ENCODE measurements around the gene ARHGEF3. TPM values are rescaled to one million over a fixed set of nuclear protein-coding genes. Genes with fewer than 3 reads are reported as not detected.

The ARHGEF3 gene
- total RNA-seq, 2 donors from 2014 or later: 42.9 to 102 TPM

GRCh38 chr3:56781762-56782161, 20.0 kb downstream of the ARHGEF3 start:
- Mint-ChIP-seq H3K27me3 (no peaks in the 10 kb centered on the region), H3K4me3 (peak overlapping the region; percentile 75), H3K36me3 (peaks cover 17% of the 10 kb centered on the region), H3K4me1 (ENCODE audit: low read depth in 2 of 2) (peaks cover 76 to 89% of the 10 kb centered on the region in 2 donors), H3K27ac (peak overlapping the region; percentile 83 to 93), H3K9me3 (no peaks in the 10 kb centered on the region)
- DNase-seq (ENCODE audit: low spot score) (no peak), ATAC-seq (no peak)

DNA sequence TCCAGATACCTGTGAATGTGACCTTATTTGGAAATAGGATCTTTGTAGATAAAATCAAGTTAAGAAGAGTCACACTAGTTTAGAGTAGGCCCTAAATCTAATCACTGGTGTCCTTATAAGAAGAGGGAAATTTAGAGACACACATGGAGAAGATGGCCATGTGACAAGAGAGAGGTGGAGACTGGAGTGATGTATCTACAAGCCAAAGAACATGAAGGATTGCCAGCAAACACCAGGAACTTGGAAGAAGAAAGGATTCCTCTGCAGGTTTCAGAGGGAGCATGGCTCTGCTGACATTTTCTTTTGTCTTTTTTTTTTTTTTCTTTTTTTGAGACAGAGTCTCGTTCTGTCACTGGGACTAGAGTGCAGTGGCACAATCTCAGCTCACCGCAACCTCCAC, 20.8 kb downstream of the ARHGEF3 start:
- peak overlapping the region; percentile 63 for H3K4me3 Mint-ChIP-seq
- H3K27ac Mint-ChIP-seq: peak overlapping the region; percentile 83 to 93
- H3K4me1 Mint-ChIP-seq (ENCODE audit: low read depth in 2 of 2): peaks cover 78 to 89% of the 10 kb centered on the region in 2 donors

GRCh38 chr3:56778893-56779292, 22.9 kb downstream of the ARHGEF3 start:
- H3K4me3 Mint-ChIP-seq: peak overlapping the region; percentile 12
- H3K9me3 Mint-ChIP-seq: no peaks in the 10 kb centered on the region
- no peaks in the 10 kb centered on the region for H3K27me3 Mint-ChIP-seq
- H3K4me1 Mint-ChIP-seq (ENCODE audit: low read depth in 2 of 2): peaks cover 77 to 87% of the 10 kb centered on the region in 2 donors
- H3K27ac Mint-ChIP-seq: peak overlapping the region; percentile 83 to 93
- ATAC-seq: no peak
- H3K36me3 Mint-ChIP-seq: peaks cover 17% of the 10 kb centered on the region
- no peak for DNase-seq (ENCODE audit: low spot score)

More for the DNA sequence above, 20.8 kb downstream of the ARHGEF3 start:
- DNase-seq (ENCODE audit: low spot score) (no peak), ATAC-seq (no peak)
- no peaks in the 10 kb centered on the region for H3K27me3 Mint-ChIP-seq
- no peaks in the 10 kb centered on the region for H3K9me3 Mint-ChIP-seq
- peaks cover 17% of the 10 kb centered on the region for H3K36me3 Mint-ChIP-seq

DNA sequence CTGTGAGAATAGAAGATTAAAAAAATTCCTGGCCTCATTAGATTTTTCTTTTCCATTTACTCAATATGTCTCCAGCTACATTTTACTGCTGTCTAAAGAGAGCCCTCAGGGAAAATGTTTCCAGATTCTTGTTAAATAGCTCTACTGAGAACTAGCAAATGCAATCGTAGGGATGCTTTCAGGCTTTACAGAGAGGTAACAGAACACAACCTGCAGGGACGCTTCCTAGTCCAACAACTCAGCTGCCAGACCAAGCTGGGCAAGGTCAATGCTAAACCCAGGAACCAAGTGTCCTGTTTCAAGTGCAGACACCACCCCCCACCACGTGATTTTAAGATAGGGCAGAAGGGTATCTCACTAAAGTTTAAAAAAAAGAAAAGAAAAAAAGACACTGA, 25.2 kb downstream of the ARHGEF3 start:
- DNase-seq (ENCODE audit: low spot score): no peak
- Mint-ChIP-seq H3K9me3 (no peaks in the 10 kb centered on the region), H3K4me3 (peak overlapping the region; percentile 78), H3K27me3 (no peaks in the 10 kb centered on the region), H3K4me1 (ENCODE audit: low read depth in 2 of 2) (peaks cover 79 to 80% of the 10 kb centered on the region in 2 donors), H3K36me3 (peaks cover 28% of the 10 kb centered on the region), H3K27ac (peak overlapping the region; percentile 83 to 93)
- no peak for ATAC-seq

DNA sequence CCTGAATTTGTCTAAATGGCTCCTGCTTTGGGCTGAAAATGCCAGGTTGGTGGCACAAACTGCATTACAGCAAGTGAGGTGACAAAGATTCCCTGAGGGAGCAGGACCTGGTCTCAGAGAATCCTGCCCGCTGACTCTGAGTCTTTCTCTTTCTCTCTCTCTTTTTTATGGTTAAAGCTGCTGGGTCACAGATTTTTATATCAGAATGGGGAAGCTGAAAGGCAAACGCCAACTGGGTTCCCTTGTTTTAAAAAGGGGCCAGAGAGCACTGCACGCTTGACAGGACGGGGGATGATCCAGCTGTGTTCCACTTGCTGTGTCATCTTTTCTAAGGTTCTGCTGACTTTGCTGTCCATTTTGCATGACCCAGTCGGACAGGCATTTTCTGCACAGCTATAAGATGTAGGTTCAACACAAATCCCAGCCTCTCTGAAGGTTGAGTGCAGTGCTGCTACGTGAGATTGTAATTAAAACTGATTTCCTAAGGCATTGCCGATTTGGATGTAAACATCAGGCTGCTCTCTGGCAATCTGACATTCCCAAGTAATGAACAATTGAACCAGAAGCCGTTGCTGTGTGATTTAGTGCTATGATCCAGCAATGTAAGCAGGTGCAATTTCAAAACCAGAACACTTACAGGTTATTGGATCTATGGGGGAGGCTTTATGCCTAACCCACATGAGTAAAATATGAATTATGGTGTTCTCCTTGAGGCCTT, 25.8 kb downstream of the ARHGEF3 start:
- peak overlapping the region; percentile 83 to 93 for H3K27ac Mint-ChIP-seq
- no peaks in the 10 kb centered on the region for H3K27me3 Mint-ChIP-seq
- peaks cover 31% of the 10 kb centered on the region for H3K36me3 Mint-ChIP-seq
- H3K4me3 Mint-ChIP-seq: peak overlapping the region; percentile 78
- H3K9me3 Mint-ChIP-seq: no peaks in the 10 kb centered on the region
- peaks cover 83% of the 10 kb centered on the region in 2 donors for H3K4me1 Mint-ChIP-seq (ENCODE audit: low read depth in 2 of 2)
- DNase-seq (ENCODE audit: low spot score) (no peak), ATAC-seq (no peak)

DNA sequence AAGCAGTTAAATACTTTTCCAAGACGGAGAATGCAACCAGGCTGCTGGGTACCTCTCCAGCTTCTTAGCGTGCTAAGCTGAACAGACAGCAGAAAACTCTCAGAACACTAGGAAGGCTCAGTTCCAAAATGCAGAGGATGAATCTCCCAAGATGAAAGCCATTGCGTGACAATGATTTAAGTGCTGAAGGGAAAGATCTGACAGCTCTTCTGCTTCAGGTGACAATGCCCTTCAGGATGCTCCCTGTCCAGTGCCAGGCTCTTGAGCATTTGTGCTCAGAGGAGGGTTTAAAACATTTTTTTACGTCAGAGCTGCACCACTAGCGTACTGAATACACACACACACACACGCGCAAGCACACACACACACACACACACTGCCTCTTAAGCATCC, 26.3 kb downstream of the ARHGEF3 start:
- no peak for ATAC-seq
- DNase-seq (ENCODE audit: low spot score): no peak
- peaks cover 27% of the 10 kb centered on the region for H3K36me3 Mint-ChIP-seq
- H3K27ac Mint-ChIP-seq: peak overlapping the region; percentile 83 to 93
- H3K27me3 Mint-ChIP-seq: no peaks in the 10 kb centered on the region
- H3K4me1 Mint-ChIP-seq (ENCODE audit: low read depth in 2 of 2): peaks cover 78% of the 10 kb centered on the region in 2 donors
- no peaks in the 10 kb centered on the region for H3K9me3 Mint-ChIP-seq
- peak overlapping the region; percentile 78 for H3K4me3 Mint-ChIP-seq

DNA sequence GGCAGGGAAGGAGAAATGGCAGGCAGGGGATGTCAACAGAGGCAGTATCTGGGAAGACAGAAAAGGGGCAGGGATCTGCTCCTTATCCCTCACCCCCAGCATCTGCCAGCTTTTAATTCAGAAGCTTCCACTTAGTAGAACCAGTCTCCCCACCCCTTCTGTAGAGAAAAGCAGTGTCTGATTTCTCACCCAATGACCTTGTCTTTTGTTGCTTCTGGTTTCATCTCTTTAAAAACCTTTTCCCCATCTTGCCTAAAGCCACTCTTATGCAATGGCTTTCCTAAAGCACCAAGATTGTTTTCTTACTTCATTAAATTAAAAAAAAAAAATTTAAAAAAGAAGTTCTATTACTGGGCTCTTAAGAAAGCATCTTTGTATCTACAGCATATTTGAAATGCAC, 27.8 kb downstream of the ARHGEF3 start:
- H3K4me1 Mint-ChIP-seq (ENCODE audit: low read depth in 2 of 2): peaks cover 71% of the 10 kb centered on the region in 2 donors
- H3K9me3 Mint-ChIP-seq: no peaks in the 10 kb centered on the region
- no peaks in the 10 kb centered on the region for H3K27me3 Mint-ChIP-seq
- H3K4me3 Mint-ChIP-seq: peak overlapping the region; percentile 48
- H3K36me3 Mint-ChIP-seq: peaks cover 26% of the 10 kb centered on the region
- H3K27ac Mint-ChIP-seq: peak overlapping the region; percentile 83 to 93
- DNase-seq (ENCODE audit: low spot score): no peak
- no peak for ATAC-seq

DNA sequence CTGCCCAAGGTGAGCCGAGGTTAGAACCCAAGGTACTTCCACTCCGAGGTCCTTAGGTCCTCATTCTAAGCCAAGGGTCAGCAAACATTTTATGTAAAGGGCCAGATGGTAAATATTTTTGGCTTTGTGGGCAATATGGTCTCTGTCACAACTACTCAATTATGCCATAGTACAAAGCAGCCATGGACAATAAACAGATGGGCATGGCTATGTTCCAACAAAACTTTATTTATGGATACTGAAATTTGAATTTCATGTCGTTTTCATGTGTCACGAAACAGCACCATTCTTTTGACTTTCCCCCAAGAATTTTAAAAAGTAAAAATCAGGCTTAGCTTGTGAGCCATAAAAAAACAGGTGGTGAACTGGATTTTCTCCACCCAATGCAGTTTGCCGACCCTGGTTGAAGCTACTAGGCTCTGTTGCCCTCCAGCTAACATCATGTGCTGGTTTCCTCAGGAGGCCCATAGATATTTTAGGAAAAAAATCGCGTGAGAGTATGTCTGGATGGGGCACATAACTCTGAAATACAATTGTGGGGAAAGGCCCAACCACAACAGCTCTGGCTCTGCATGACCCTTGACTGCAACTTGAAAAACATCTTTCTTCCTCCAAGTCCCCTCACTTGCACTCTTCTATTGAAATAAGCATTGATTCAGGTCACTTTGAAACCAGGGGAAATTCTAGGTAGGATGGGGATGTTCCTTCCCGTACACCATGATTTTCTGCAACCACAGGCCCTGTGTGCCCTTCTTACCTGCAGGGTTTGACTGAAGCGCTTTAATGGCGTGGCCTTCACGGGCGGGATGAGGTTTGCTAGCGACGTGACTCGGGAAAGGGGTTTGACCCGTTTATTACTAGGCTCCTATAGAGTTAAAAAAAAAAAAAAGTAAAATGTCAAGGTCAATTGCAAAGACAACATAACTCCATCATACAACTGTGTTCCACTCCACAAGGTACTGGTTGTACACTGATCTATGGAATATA, 28.5 kb downstream of the ARHGEF3 start:
- Mint-ChIP-seq H3K9me3 (no peaks in the 10 kb centered on the region), H3K27ac (peak overlapping the region; percentile 83 to 93), H3K27me3 (no peaks in the 10 kb centered on the region), H3K4me3 (peak overlapping the region; percentile 48), H3K4me1 (ENCODE audit: low read depth in 2 of 2) (peaks cover 76 to 77% of the 10 kb centered on the region in 2 donors), H3K36me3 (peaks cover 33% of the 10 kb centered on the region)
- peak in 1 of 2 donors; percentile 37 for ATAC-seq
- no peak for DNase-seq (ENCODE audit: low spot score)

DNA sequence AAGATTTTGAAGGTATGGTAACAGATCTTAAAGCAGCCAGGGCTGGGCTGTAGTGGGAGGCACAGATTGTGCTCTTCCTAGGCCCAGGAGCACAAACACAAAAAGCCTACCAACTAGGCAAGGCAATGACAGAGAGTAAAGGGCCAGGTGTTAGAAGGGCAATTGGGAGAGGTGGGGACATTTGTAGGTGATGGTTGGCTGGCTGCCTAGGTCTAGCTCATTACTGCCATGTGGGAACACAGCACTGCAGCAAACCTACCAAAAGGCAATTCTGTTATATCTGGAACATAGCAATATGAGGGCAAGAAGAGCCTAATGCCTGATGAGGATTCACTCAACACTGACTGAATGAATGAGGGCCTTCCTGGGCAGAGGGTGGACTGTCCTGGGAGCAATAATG, 30.4 kb downstream of the ARHGEF3 start:
- peaks cover 28% of the 10 kb centered on the region for H3K36me3 Mint-ChIP-seq
- ATAC-seq (no peak), DNase-seq (ENCODE audit: low spot score) (no peak)
- peak overlapping the region; percentile 50 for H3K4me3 Mint-ChIP-seq
- peaks cover 63 to 64% of the 10 kb centered on the region in 2 donors for H3K4me1 Mint-ChIP-seq (ENCODE audit: low read depth in 2 of 2)
- no peaks in the 10 kb centered on the region for H3K27me3 Mint-ChIP-seq
- H3K9me3 Mint-ChIP-seq: no peaks in the 10 kb centered on the region
- peak overlapping the region; percentile 83 to 86 for H3K27ac Mint-ChIP-seq

DNA sequence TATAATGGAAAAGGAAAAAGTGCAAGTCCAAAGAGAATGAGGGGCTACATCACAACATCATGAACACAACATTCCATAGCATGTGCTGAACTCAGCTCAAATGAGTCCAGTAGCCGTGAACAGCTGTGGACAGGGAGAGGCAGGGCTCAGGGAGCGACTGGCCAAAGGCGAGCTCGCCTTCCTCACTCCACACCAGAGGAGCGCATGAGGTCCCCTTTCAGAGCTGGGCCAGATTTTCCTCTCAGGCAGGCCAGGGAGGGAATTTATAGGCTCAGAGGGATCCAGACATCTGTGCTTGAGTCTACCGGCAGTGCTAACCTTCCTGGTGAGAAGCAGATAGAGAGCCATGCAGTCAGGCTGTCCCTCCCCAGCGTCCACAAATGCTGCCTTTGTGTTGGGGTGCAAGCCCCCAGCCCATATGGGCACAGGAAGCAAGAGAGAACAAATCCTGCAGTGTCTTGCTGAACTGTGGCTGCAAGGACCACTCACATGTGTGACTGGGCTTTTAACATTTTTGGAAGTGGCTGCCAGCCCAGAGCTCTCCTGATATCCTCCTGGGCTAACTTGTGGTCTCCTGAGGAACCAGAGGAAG, 32.5 kb downstream of the ARHGEF3 start:
- Mint-ChIP-seq H3K27me3 (no peaks in the 10 kb centered on the region), H3K27ac (peak overlapping the region; percentile 72 to 92), H3K4me3 (no peak overlapping the region), H3K36me3 (peaks cover 31% of the 10 kb centered on the region), H3K4me1 (ENCODE audit: low read depth in 2 of 2) (peaks cover 63 to 66% of the 10 kb centered on the region in 2 donors), H3K9me3 (no peaks in the 10 kb centered on the region)
- ATAC-seq (peak in 1 of 2 donors; percentile 29), DNase-seq (ENCODE audit: low spot score) (no peak)

GRCh38 chr3:56764904-56765547, 36.7 kb downstream of the ARHGEF3 start:
- Mint-ChIP-seq H3K4me3 (peak overlapping the region; percentile 37), H3K27me3 (no peaks in the 10 kb centered on the region), H3K9me3 (no peaks in the 10 kb centered on the region), H3K36me3 (peaks cover 11% of the 10 kb centered on the region), H3K27ac (peak overlapping the region; percentile 68 to 90), H3K4me1 (ENCODE audit: low read depth in 2 of 2) (peaks cover 73 to 80% of the 10 kb centered on the region in 2 donors)
- no peak for ATAC-seq
- DNase-seq (ENCODE audit: low spot score): no peak

- Mint-ChIP-seq H3K36me3 (peaks cover 11% of the 10 kb centered on the region), H3K27me3 (no peaks in the 10 kb centered on the region), H3K4me3 (no peak overlapping the region), H3K4me1 (ENCODE audit: low read depth in 2 of 2) (peaks cover 77 to 84% of the 10 kb centered on the region in 2 donors), H3K27ac (peak overlapping the region; percentile 68 to 90), H3K9me3 (no peaks in the 10 kb centered on the region)
- no peak for DNase-seq (ENCODE audit: low spot score)
- ATAC-seq: no peak
These were observed 37.6 kb downstream of the ARHGEF3 start for GRCh38 chr3:56764184-56764583.

DNA sequence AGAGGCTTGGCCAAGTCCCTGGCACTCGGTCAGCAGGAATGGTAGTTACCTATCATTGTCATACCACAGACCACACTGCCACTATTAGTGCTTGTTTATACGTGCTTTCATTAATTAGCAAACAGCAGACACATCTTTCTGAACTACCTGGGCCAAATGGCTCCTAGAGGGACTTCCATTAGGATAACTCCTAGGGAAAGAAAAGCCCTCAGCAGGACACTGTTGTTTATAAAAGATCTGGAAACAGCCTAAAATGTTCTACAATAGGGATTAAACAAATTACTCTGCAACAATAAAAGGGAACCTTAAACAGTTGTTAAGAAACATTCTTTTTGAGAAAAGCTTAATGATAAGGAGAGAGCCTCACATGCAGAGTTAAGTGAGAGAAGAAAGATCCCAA, 38.5 kb downstream of the ARHGEF3 start:
- H3K9me3 Mint-ChIP-seq: no peaks in the 10 kb centered on the region
- H3K4me1 Mint-ChIP-seq (ENCODE audit: low read depth in 2 of 2): peaks cover 73 to 83% of the 10 kb centered on the region in 2 donors
- H3K27me3 Mint-ChIP-seq: no peaks in the 10 kb centered on the region
- ATAC-seq (no peak), DNase-seq (ENCODE audit: low spot score) (no peak)
- peak overlapping the region; percentile 38 for H3K4me3 Mint-ChIP-seq
- H3K36me3 Mint-ChIP-seq: peaks cover 4% of the 10 kb centered on the region
- H3K27ac Mint-ChIP-seq: peak overlapping the region; percentile 66 to 90

Measured in natural killer cell treated with Interleukin-12 subunit alpha and Interleukin-12 subunit beta and Interleukin-15 and Interleukin-18, amount 100 ng/mL, for 72 hours (primary cell).